Suprapubic skin (tissue), 4 donors: ENCODE measurements around the gene SLC1A7. TPM values are rescaled to one million over a fixed set of nuclear protein-coding genes. Genes with fewer than 3 reads are reported as not detected.

Source experiments
- DNase-seq, 2 donors: peaks; one replicate each; pipeline ENCODE4 v3.0.0-alpha.2; 2019; ENCODE audit warnings: low spot score in 2 of 2
- H3K27ac ChIP-seq: fragments of 200-600 bp; sonication (generic); one replicate; pipeline ENCODE4 v1.5.1; 2019
- H3K27me3 ChIP-seq: fragments of 200-600 bp; sonication (generic); one replicate; pipeline ENCODE4 v1.5.1; 2019
- H3K36me3 ChIP-seq: fragments of 200-600 bp; sonication (generic); one replicate; pipeline ENCODE4 v1.5.1; 2019
- H3K4me1 ChIP-seq: fragments of 200-600 bp; sonication (generic); one replicate; pipeline ENCODE4 v1.5.1; 2019
- H3K4me3 ChIP-seq: fragments of 200-600 bp; sonication (generic); one replicate; pipeline ENCODE4 v1.5.1; 2019; ENCODE audit warnings: mild to moderate bottlenecking
- H3K9me3 ChIP-seq: fragments of 200-600 bp; sonication (generic); one replicate; pipeline ENCODE4 v1.5.1; 2019
- EP300 ChIP-seq: sonication (generic); formaldehyde crosslinking; IDR thresholded peaks from one replicate; pipeline ENCODE4 v1.6.1; 2017; ENCODE audit warnings: antibody characterized with exemption
- POLR2A ChIP-seq, 2 donors: fragments of 450-650 bp; IDR thresholded peaks; one replicate each; pipeline ENCODE4 v1.6.1; 2017; ENCODE audit warnings: antibody characterized with exemption in 2 of 2, mild to moderate bottlenecking in 2 of 2, moderate library complexity in 2 of 2
- POLR2AphosphoS5 ChIP-seq, 3 donors: sonication (generic); formaldehyde crosslinking; IDR thresholded peaks; one replicate each; pipeline ENCODE4 v1.6.1; 2017; ENCODE audit warnings: antibody characterized with exemption in 3 of 3
- WGBS: methylation state at CpG from one replicate; pipeline ENCODE4 v1.1.5; 2018; 5-methylcytosine and 5-hydroxymethylcytosine counted together
- total RNA-seq, 4 donors: library from RNA; depleted of rRNA; stranded (reverse); fragments of >200 nt; gene quantifications; one replicate each; pipeline ENCODE4 v1.1.0, GENCODE V29; 2016
- TF ChIP-seq, protein P1 (sequence below), 2 donors: fragments of 200-600 bp in 1 of 2; fragments of 450-650 bp in 1 of 2; sonication (generic) in 1 of 2; IDR thresholded peaks; one replicate each; pipeline ENCODE4 v1.5.1; 2016 to 2019; ENCODE audit warnings: antibody characterized with exemption in 2 of 2, mild to moderate bottlenecking in 1 of 2, moderate library complexity in 1 of 2

The SLC1A7 gene
- total RNA-seq, 4 donors from 2014 or later, result not detected

DNA sequence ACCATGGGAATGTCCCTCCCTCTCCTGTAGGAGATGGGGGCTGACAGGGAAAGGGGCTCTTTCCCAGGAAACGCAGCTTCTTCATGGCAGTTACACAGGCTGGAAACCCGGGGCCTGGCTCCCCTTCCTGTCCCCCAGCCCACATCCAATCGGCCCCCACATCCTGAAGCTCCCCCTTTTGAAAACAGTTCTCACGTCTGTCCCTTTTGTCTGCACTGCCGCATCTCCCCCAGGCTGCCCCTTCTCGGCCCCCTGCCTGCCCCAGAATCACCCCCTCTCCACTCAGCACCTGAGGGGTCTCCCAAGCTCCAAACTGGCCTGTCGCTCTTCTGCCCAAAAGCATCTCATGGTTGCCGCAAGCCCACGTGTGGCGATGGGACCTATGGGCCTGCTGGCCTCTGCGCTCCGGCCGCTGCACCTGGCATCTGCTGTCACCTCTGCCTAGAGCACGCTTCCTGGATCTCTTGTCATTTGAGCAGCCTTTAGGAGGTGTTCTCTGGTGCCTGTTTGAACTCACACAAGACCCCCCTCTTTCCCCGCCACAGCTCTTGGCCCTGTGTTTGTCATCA, 867 bp downstream of the SLC1A7 start:
- no peak overlapping the region for H3K27ac ChIP-seq
- WGBS, result 88% methylated on average over 14 of the region's 15 CpGs

DNA sequence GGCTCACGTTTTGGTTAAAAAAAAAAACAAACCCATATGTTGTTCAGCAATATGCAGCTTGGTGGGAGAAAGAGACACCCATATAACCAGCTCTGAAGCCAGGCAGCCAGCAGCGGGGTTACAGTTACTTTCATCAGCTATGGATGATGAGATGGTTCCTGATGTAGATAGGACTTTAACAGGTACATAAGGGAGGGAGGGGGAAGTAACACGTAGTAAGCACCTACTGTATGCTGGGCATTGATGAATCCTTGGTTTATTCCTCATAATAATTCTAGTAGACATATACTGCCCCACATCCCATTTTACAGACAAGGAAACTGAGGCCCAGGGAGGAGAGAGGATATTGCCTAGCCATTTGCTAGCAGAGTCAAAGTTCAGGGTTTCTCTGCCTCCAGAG, 2.0 kb downstream of the SLC1A7 start:
- Histone ChIP-seq H3K27me3 (no peaks in the 10 kb centered on the region), H3K4me1 (peaks cover 5% of the 10 kb centered on the region), H3K27ac (no peak overlapping the region), H3K36me3 (no peaks in the 10 kb centered on the region), H3K9me3 (no peaks in the 10 kb centered on the region), H3K4me3 (no peak overlapping the region)
- TF ChIP-seq POLR2AphosphoS5 (IDR thresholded peaks at IDR 0.05), result no peak
- TF ChIP-seq, protein P1, sequence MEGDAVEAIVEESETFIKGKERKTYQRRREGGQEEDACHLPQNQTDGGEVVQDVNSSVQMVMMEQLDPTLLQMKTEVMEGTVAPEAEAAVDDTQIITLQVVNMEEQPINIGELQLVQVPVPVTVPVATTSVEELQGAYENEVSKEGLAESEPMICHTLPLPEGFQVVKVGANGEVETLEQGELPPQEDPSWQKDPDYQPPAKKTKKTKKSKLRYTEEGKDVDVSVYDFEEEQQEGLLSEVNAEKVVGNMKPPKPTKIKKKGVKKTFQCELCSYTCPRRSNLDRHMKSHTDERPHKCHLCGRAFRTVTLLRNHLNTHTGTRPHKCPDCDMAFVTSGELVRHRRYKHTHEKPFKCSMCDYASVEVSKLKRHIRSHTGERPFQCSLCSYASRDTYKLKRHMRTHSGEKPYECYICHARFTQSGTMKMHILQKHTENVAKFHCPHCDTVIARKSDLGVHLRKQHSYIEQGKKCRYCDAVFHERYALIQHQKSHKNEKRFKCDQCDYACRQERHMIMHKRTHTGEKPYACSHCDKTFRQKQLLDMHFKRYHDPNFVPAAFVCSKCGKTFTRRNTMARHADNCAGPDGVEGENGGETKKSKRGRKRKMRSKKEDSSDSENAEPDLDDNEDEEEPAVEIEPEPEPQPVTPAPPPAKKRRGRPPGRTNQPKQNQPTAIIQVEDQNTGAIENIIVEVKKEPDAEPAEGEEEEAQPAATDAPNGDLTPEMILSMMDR (IDR thresholded peaks at IDR 0.05), result no peak
- no peak for TF ChIP-seq EP300
- no peak for TF ChIP-seq POLR2A (IDR thresholded peaks at IDR 0.05)
- 71% methylated on average over 3 of the region's 3 CpGs for WGBS
- no peak for DNase-seq

More for the DNA sequence above, 867 bp downstream of the SLC1A7 start:
- TF ChIP-seq POLR2A (IDR thresholded peaks at IDR 0.05) (no peak), POLR2AphosphoS5 (IDR thresholded peaks at IDR 0.05) (no peak), EP300 (no peak)
- TF ChIP-seq, protein P1 (IDR thresholded peaks at IDR 0.05), result no peak
- no peaks in the 10 kb centered on the region for H3K27me3 ChIP-seq
- H3K4me3 ChIP-seq, result no peak overlapping the region
- H3K9me3 ChIP-seq, result no peaks in the 10 kb centered on the region
- H3K4me1 ChIP-seq, result peaks cover 5% of the 10 kb centered on the region
- DNase-seq, result no peak
- no peaks in the 10 kb centered on the region for H3K36me3 ChIP-seq

DNA sequence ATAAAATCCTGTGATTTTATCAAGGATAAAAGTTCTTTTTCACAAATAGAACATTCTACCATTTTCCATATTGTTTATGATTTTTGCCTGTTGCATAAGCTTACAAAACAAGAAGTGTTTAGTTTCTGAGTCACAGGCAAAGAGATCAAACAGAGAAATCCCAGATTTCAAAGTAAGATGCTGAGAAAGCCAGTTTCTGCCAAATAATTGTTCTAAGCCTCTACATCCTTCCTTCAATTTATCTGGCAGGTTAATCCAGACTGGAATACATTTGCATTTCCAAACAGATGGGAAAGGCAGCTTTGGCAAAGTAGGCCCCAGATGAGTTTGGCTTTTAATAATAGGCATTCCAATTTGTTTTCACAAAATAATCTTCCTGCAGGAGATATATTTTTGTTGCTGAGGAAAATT, 2.5 kb downstream of the SLC1A7 start:
- no peak overlapping the region for H3K4me3 ChIP-seq
- no peak for DNase-seq
- H3K36me3 ChIP-seq, result no peaks in the 10 kb centered on the region
- TF ChIP-seq POLR2A (IDR thresholded peaks at IDR 0.05), result no peak
- TF ChIP-seq, protein P1 (IDR thresholded peaks at IDR 0.05), result no peak
- TF ChIP-seq POLR2AphosphoS5 (IDR thresholded peaks at IDR 0.05), result no peak
- TF ChIP-seq EP300, result no peak
- H3K27ac ChIP-seq, result no peak overlapping the region
- H3K27me3 ChIP-seq, result no peaks in the 10 kb centered on the region
- no peaks in the 10 kb centered on the region for H3K9me3 ChIP-seq
- H3K4me1 ChIP-seq, result peaks cover 5% of the 10 kb centered on the region

DNA sequence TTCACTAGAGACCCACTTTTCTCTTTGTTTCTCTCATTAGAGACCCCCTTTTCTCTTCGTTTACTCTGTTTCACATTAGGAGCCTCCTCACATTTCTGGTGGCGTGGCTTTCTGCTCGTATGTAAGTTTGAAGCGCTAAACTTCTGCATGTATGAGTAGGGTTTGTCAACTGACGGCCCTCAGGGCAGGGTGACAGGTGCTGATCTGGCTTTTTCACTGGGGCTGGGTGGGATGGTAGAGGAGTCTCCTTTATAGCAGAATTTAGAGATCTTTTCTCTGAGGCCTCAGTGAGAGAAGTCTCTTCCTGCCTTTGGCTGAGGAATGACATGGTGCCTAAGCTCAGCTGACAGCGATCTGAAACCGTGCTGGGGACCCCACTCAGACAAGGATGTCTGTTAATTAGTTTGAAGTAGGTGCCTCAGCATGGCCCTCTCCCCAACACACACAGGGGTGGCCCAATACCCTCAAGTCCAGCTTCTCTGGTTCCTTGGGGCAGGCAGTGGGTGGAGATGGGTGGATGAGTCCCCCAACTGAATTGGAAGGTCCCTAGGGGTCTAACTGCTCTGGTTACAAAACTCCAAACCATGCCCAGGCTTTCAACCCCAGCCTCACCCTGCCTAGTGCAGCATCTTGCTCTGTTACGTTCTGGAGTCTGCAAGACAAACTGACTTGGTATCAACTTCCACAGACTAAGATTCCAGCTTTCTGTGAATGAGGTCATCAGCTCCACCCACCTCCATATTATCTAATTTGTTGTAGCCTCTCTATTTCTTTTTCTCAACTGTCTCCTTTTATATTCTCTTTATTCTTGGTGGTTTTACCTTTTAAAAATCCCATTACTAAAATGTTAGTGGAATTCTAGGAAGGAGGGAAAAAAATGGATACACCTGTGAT, 3.2 kb downstream of the SLC1A7 start:
- Histone ChIP-seq H3K27ac (peak overlapping the region; percentile 45), H3K4me1 (peaks cover 5% of the 10 kb centered on the region), H3K36me3 (no peaks in the 10 kb centered on the region), H3K9me3 (no peaks in the 10 kb centered on the region), H3K27me3 (no peaks in the 10 kb centered on the region), H3K4me3 (no peak overlapping the region)
- 93% methylated on average over 8 of the region's 8 CpGs for WGBS
- DNase-seq, result no peak
- TF ChIP-seq POLR2A (IDR thresholded peaks at IDR 0.05) (no peak), POLR2AphosphoS5 (IDR thresholded peaks at IDR 0.05) (no peak), EP300 (no peak)
- TF ChIP-seq, protein P1 (IDR thresholded peaks at IDR 0.05), result no peak

- TF ChIP-seq, protein P1 (IDR thresholded peaks at IDR 0.05), result no peak
- TF ChIP-seq POLR2AphosphoS5 (IDR thresholded peaks at IDR 0.05) (no peak), EP300 (no peak), POLR2A (IDR thresholded peaks at IDR 0.05) (no peak)
- H3K4me3 ChIP-seq, result no peak overlapping the region
- no peaks in the 10 kb centered on the region for H3K36me3 ChIP-seq
- DNase-seq, result no peak
- no peaks in the 10 kb centered on the region for H3K9me3 ChIP-seq
- H3K27ac ChIP-seq, result no peak overlapping the region
- 79% methylated on average over 1 of the region's 1 CpG for WGBS
- H3K4me1 ChIP-seq, result peaks cover 5% of the 10 kb centered on the region
- no peaks in the 10 kb centered on the region for H3K27me3 ChIP-seq
Measured at GRCh38 chr1:53137729-53138128, 4.7 kb downstream of the SLC1A7 start.
